CD4-positive, alpha-beta T cell treated with Interleukin-21 for 1 hour (primary cell): Measurements from ENCODE around the gene KCNMA1.

Source experiments
- DNase-seq: peaks from one replicate; pipeline ENCODE4 v3.0.0-alpha.2; 2020

The KCNMA1 gene

DNA sequence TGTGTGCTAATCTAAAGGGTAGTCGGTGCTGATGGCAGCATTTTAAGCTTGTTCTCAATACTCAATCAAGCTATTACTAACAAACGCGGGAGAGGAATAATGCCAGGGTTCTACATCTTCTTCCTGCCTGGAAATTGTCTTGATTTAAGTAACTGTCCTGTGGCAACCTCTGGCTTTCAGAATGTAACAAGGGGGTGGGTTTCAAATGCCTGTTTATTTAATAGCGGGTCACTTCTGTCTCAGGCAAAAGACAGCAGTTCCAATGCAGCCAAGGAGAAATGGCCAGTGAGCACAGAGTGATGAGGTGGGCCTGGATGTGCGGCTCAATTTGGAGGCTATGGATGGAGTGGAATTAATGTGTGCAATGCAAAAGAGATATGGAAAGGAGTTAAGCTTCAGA is 692.4 kb downstream of the KCNMA1 start:
- DNase-seq: no peak

DNA sequence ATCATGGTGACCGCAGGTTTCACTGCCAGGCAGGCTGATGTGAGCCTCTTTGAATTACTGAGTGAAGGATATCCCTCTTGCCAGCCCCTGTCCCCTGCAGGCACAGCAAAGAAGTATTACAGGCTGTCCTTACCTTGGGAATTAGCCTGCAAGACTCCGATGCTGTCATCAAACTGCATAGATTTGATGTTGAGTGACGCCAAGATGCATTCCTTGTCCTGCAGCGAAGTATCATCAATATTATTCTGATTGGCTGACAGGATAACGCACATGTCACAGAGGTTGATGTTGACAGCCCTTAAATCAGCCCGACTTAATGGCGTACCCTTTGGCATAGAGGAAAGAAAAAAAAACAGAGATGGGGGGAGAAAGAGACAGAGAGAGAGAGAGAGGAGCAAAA is 693.0 kb downstream of the KCNMA1 start:
- no peak for DNase-seq

DNA sequence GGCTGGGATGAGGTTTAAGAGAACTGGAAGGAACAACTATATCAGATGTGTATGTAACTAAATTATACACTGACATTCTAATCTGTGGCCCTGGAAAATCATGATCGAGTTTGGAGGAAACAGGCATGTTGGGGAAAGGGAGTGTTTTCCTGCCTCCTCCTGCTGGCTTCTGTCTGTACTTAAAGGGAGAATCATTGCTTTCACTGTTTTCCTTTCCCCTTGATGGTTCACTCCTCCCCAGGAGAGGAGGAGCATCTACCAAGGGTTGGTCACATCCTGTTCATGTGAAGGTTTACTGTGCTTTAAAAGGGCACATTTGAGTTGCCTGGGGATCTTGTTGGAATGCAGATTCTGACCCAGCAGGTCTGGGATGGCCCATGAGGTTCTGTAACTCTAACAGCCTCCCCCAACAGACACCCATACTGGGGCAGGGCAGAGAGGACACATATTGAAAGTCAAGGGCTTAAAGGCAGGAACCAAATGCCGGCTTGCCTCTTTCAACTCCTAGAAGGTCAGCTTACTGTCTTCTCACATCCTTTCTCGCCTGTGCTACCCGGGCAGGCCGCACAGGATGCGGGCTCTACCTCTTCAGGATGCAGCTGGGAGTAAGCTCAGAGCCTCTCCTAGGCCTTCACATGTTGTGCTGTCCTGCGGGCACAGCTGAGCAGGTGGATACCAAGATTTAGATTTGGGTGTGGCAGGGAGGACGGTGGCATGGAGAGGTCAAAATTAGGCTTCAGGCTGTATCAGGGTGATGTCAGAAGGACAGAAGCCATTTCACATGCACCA is 694.8 kb downstream of the KCNMA1 start:
- DNase-seq: no peak

DNA sequence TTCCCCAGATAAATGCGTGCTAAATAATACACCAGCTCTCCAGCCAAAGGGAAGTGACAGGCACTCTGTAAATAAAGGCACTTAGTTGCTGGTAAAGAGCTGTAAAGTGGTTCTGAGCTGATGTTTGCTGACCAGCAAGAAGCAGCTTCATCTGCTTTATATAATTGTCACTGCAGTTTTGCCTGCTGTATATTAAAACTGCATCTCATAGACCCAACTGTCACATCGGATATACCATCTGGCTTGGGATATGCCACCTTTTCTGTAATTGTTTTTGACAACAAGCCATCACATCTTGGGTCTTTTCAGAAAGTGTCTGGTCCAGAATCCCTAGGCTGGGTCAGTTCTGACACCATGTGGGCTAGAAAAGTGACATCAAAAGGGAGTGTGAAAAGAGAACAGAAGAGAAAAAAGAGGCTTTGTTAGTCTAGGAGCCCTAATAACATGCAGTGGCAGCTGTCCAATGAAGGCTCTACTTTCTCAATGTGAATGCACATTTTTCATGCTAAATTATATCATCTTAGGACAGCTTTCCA is 697.6 kb downstream of the KCNMA1 start:
- no peak for DNase-seq

DNA sequence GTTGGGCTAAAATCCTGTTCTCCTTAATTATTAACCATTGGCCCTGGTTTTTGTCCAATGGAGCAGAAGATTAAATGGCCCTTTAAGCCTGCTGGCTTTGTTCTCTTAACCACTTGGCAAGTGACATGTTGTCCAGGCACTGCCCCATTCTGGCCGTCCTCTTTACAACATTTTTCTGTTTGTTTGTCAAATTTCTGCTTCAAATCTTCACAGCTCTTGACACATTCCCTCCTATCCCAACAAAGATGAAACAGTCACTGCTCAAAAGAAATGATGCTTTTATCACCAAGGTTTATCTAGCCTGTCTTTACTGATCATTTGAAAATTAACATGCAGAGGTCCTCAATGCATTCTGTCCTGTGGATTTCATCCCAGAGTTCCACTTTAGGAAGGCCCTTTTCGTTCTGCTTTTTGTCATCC is 700.4 kb downstream of the KCNMA1 start:
- DNase-seq: no peak

DNA sequence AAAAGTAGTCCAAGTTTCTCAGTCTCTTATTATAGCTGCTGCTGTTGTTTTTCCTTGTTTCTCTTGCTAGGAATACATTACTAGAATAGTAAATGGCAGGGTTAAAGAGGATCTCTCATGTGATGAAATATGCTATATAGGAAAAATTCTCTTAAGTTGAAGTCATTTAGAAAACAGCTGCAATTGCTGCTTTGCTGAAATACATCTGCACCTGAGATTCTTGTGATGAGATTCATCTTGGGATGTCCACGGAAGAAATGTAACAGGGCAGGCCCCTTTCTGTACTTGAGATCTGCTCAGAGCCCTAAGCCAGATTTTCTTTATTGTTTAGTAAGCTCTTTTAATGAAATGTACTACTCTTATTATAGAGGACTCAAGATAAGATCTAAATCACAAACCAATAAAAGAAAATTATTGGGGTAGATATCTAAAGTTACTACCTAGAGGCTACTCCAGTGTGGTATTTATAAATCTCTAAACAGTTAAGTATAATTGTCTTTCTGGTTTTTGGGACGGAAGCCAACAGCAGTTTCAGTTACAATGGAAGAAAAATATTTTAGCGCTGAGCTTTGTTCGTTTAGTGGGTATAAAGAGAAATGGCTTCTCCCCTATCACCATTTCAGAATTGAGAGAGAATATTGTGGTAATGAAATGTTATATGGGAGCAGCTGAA is 701.5 kb downstream of the KCNMA1 start:
- no peak for DNase-seq

DNA sequence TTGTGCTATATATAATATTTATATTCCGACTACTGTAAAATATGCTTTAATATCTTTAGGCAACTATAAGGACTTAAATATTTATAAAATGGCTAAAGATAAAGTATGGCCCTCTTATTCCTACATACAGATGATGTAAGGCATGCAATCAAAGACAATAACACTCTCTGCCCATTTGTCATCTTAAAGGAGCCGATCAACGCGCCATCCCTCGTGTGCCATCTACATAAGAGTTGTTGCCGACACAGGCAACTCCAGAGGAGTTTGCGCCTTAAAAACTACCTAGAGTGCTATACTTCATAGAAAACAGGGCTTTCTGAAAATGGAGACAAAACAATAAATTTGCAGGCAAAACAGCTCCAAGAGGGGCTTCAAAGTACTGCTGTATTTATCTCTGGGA is 709.0 kb downstream of the KCNMA1 start:
- no peak for DNase-seq

DNA sequence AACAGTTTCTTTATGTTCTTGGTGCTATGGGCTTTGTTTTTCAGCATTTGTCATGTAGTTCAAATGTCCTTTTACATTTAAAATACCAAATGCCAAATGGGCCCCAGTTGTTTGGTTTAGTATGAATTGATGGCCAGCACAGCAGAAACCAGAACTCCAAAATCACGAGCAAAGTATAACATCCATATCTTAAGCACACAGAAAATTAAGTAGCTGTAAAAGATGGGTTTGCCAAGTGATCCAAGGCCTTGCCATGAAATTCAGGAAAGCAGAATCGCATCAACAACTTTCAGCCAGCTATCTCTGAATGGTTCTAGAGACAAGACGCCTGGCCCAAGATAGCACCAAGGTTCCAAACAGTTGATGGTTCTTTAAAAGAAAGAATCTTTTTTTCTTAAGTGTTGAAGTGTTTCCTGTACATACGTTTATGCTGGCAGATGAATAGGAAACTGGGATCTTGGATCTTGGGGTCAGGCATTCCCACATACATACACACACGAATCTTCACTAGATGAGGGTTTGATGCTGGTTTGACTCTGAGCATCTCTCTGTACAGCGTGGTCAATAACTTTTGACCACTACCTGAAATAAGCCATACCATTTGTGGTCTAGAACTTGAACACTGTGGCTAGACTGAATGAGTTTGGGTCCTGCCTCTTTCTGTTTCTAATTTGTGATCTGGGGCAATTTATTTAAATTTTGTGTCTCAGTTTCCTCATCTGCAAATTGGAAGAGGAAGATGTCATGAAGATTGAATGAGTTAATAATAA is 711.8 kb downstream of the KCNMA1 start:
- DNase-seq: no peak

DNA sequence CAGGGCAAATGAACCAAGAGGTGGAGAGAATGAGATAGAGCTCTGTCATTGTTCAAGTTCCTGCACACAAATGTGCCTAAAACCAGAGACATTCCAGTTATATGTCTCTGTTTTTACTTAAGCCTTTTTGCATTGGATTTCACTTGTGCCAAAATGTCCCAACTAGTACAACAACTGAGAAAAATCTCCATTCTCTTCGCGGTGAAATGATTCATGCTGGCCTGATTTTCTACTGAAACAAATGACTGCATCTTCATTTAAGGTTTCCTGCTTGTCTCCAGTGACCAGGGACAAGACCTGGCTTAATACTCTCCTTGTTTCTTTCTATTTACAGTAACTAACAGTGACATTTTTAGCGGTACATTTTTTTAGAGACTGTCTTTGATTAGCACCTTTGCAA is 714.9 kb downstream of the KCNMA1 start:
- no peak for DNase-seq

DNA sequence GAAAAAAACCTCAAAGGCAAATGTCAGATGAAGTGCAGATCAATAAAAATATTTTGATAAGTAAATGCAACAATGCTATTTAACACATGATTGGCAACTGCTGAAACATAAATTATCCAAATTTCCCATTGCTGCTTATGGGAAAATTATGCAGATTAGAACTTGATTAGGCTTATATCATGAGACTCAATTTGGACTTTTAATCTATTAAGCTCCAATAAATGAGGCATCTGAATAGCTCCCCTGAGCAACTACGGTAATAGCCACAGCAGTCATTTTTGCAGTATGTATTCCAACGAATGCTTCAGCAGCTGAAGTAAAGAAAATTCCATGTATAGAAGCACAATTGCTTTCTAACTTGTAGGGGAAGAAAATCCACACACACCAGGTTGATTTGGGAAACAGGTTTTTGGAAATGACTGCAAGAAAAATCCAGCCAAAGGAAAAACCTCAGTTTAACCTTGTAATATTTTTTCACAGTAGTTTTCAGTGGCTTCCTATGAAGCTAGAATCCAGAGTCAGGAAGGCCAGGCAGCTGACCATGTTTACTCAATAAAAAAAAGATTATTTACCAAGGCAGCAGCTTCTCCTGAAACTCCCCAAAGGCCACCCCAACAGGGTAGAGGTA is 716.1 kb downstream of the KCNMA1 start:
- no peak for DNase-seq

DNA sequence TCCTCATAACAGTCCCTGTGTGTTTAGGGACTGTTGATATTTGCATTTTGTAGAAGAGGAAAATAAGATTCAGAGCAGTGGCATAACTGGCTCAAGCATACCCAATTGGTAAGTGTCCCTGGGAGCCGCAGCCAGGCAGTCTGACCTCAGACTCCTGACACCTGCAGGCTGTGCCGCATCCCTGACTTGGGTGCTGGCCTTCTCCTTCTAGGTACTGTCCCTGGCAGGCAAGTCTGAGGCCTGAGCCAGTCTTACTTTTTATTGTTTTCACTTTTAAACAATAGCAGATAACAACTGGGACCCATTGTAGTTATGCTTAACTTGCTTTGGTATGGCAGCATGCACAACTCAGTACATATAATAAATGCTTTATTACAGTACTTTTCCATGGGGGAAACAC is 717.0 kb downstream of the KCNMA1 start:
- no peak for DNase-seq

DNA sequence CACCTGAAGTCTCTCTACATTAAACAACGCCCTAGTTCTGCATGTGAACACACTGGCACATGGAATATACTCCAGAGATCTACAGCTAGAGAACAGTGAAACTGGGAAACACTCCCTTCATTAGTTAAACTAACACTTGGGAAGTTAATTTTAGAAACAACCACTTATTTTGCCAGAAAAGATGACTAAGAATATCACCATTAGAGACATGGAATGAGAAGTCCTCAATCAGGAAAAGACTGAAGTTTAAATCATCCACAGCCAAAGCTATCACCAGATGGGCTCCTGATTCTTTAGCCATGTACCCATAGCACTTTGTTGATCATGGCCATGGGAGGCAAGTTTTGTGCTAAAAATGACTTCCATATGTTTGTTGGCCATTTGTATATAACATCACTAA is 719.5 kb downstream of the KCNMA1 start:
- DNase-seq: no peak

DNA sequence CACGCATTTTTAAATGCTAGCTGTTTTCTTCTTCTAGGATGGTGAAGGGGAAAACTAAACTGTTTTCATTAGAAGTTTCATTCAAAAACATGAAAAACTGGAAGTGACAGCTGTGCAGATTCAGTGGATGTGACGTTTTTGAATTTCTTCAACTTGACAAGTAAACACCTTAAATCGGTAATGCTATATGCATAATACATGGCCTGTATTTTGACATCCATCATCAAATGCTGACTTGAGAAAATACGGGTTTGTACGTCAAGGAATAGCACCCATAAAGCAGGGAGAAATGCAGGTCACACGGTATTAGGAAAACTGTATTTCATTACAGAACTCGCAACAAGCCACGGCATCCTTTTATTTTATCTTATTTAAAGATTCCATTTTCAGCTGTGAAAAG is 720.5 kb downstream of the KCNMA1 start:
- DNase-seq: no peak

DNA sequence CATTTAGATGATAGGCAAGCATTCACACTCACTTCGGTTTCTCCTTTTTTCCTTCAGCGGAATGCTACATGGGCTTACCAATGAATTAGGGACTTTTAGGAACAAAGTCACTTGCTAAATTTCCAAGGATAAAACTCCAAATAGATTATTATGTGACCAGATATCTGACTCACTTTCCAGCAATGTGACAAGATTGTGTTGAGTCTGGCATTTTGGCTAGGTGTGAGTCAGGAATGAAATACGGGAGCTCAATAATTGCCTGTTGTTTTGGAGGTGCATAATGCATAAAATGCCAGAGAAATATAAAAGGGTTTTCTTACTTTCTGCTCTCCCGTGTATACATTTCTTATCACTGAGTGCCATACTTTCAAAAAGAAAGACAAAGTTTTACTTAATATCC is 721.1 kb downstream of the KCNMA1 start:
- DNase-seq: no peak

DNA sequence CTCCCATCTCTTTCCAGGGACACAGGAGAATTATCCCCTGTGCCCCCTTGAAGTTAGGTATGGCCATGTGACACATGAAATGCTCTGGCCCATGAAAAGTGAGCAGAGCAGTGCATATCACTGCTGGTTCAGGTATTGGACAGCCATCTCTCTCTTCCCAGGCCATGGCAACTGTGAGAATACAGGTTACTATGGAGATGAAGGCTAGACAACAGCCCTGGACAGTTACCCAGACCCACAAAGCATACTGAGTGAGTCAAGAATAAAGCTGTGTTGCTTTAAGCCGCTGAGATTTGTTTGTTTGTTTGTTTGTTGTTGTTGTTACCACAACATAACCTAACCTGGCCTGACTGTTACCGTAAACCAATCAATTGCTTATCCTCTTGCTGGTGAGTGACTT is 722.3 kb downstream of the KCNMA1 start:
- DNase-seq: no peak

DNA sequence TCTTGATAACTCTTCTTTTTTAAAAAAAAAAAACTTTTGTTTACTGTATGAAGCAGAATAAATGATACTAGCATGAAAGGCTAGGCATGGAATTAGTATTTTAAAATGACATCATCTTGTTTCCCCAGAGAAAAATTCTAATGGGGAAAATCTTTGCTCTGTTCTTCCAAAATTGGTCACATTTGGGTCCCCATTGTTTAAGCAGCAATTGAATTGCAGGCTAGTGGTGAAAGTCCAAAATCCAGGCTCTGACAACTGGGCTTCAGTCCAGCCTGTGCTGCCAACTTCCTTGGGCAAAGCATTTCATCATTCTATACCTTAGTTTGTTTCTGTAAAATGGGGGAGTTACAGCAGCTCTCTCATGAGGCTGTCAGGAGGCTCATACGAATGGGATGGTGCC is 726.4 kb downstream of the KCNMA1 start:
- no peak for DNase-seq

DNA sequence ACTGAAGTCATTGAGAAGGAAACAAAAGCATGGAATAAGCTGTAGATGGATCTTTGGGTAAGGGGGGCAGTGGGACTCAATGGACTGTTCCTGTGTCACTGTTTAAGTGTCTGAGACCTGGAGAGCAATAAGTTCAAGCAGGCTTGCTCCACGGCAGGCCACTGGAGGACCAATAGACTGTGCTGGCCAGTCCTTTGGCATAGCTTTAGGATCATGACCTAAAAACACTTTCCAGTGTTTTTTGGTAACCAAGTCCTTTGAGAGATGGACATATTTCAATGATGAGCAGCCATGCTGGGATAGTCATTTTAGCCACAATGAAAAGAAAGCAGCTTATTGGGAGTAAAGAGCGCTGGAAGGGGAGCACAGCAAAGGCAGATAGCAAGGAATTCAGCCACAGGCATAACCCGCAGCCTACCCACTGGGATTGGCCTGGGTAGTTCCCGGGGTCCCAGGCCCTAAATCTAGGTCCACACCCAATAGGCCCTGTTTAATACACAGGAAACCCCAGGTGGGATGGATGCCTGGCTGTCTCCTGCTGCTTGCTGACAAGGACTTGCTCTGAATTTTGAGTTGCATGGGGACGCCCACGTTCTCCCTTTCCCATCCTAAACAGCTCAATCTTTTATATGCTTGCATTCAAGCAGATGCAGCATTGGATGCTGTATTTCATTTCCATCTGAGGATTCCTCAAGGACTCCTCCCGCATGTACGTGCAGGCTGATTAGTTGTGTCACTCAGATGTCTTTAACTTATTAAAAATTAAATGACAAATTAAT is 727.2 kb downstream of the KCNMA1 start:
- no peak for DNase-seq

DNA sequence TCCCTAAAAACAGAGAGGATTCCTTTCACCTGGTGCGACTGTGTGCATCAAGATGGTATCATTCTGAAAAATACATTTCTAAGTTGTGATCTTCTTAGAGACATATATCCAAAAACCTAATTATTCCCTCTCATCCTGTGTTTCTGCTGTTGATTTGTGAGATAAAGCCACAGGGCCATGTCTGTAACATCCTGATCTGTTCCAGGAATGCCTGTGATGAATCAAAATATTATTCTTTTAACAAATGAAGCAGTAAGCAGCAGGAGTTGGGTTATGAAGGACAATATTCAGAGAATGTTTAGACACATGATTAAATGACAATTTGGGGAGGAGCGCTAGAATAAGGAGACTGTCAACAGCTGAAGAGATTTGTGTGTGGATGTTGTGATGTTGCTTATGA is 731.4 kb downstream of the KCNMA1 start:
- no peak for DNase-seq

DNA sequence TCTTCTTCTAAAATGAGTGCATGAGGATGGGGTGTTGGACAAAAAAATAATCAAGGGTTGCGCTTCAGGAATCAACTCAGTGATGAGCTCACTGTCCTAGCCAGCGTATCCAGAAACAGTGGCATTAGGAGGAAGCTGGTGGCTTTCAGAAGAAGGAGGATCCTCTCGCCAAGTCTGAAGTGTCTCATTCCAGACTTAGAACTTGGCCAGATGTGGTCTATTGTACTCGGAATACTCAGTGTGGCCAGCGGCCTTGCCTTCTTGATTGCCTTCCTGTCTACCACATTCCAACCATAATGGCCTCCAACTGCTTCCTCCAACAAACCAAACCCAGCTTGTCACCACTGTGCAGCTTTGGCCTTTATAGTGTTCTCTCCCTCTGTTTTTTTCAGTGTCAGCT is 732.4 kb downstream of the KCNMA1 start:
- DNase-seq: no peak

DNA sequence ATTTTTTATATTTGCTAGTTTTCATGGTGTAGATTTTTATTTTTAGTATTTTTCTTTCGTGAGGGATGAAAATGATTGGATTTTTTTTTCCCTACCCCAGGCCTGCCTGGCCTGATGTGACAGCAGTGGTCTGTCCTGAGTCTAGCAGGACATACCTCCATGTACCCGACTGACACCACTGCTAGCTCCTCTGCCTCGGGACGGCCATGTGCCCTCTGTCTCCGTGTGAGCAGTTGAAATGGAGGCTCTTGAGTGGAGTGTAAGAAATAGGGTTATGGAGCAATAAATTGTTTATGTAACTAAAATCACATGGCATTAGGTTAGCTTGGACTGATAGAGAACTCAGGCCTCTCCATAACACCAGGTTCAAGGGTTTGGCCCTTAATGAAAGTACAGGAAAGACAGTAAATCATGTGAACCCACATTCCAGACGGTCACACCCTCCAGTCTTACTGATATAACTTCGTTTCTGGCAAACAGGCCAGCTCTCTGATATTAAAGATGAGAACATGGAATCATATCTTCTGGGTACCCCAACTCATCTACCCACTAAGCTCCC is 734.1 kb downstream of the KCNMA1 start:
- DNase-seq: no peak

DNA sequence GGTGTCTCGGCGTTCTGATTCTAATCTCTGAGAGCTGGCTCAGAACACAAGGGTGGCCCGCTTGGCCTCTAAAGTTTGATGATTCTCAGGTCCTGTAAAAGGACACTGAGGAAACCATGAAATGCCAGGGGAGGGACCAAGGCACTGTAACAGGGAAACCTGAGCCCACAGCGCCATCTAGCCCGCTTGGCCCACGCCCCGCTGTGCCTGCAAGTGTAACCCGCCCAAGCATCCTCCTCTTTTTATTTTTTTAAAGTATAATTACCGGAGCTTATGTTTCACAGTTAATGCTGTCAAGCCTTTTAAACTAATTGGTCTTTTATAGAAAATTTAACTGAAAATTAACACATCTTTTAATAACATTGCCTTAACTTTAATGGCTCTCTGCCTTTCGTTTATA is 734.7 kb downstream of the KCNMA1 start:
- no peak for DNase-seq

DNA sequence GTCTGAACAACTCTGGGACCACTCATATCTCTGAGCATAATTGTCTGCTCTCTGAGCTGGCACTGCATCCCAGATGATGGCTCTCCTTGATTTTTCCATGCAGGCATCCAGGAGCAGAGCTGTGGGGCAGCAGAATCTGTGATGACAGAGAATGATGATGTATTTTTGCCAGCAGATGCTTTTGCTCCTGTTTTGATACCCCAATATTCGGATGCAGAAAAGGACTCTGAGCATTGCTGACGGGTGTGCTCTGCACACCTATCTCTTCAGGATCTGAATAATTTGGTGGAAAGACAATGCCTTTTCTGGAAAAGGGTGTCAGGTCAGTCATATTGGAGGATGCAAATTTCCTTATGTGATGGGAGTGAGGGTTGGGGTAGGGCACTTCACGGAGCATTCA is 735.9 kb downstream of the KCNMA1 start:
- DNase-seq: no peak
